HepG2 (cell line): Measurements from ENCODE around the gene PIGO. TPM values are rescaled to one million over a fixed set of nuclear protein-coding genes. Genes with fewer than 3 reads are reported as not detected.

ENCODE experiments used
- DBP ChIP-seq: sonication (generic); formaldehyde crosslinking; IDR thresholded peaks from 2 replicates; pipeline ENCODE4 v1.4.0; 2020; ENCODE audit warnings: missing genetic modification reagents; ENCODE audit errors: not compliant biosample characterization
- DMAP1 ChIP-seq: IDR thresholded peaks from 2 replicates; pipeline ENCODE4 v1.6.1; 2016
- EHMT2 ChIP-seq: fragments of 200-600 bp; sonication (generic); IDR thresholded peaks from 2 replicates; pipeline ENCODE4 v1.7.0; 2017; ENCODE audit warnings: antibody characterized with exemption, low read depth, low read length, borderline replicate concordance
- GATA4 ChIP-seq: sonication (generic); IDR thresholded peaks from 2 replicates; pipeline ENCODE4 v1.6.1; 2016; ENCODE audit warnings: antibody characterized with exemption, low read depth, borderline replicate concordance
- GATAD2A ChIP-seq: IDR thresholded peaks from 2 replicates; pipeline ENCODE4 v1.6.1; 2016
- KLF11 ChIP-seq: IDR thresholded peaks from 2 replicates; pipeline ENCODE4 v1.6.1; 2016; ENCODE audit warnings: missing compliant biosample characterization
- MXD3 ChIP-seq: IDR thresholded peaks from 2 replicates; pipeline ENCODE4 v1.6.1; 2016; ENCODE audit warnings: mild to moderate bottlenecking, missing biosample characterization, missing genetic modification reagents
- PHB2 ChIP-seq: fragments of 450-650 bp; IDR thresholded peaks from 2 replicates; pipeline ENCODE4 v1.6.1; 2018; ENCODE audit not compliant: partially characterized antibody
- PLSCR1 ChIP-seq: sonication (generic); formaldehyde crosslinking; IDR thresholded peaks from 2 replicates; pipeline ENCODE4 v1.5.0; 2020; ENCODE audit warnings: missing genetic modification reagents, mild to moderate bottlenecking, borderline replicate concordance
- RERE ChIP-seq: IDR thresholded peaks from 2 replicates; pipeline ENCODE4 v1.6.1; 2016; ENCODE audit warnings: low read depth, missing genetic modification reagents, missing compliant biosample characterization
- RNF2 ChIP-seq: fragments of 450-650 bp; conservative IDR thresholded peaks from 2 replicates; pipeline ENCODE4 v1.6.1; 2016; ENCODE audit warnings: low read depth
- SRY ChIP-seq: sonication (generic); formaldehyde crosslinking; IDR thresholded peaks from 2 replicates; pipeline ENCODE4 v1.8.0; 2022; ENCODE audit warnings: mild to moderate bottlenecking, missing genetic modification reagents
- SSRP1 ChIP-seq: IDR thresholded peaks from 2 replicates; pipeline ENCODE4 v1.6.1; 2016; ENCODE audit warnings: control low read depth
- STAT6 ChIP-seq: sonication (generic); formaldehyde crosslinking; IDR thresholded peaks from 2 replicates; pipeline ENCODE4 v1.4.0; 2020; ENCODE audit warnings: missing genetic modification reagents, mild to moderate bottlenecking, borderline replicate concordance
- ZBTB42 ChIP-seq: sonication (generic); formaldehyde crosslinking; IDR thresholded peaks from 2 replicates; pipeline ENCODE4 v1.5.0; 2020; ENCODE audit warnings: mild to moderate bottlenecking, missing genetic modification reagents
- ZFAT ChIP-seq: sonication (generic); formaldehyde crosslinking; conservative IDR thresholded peaks from 2 replicates; pipeline ENCODE4 v1.8.1; 2023; ENCODE audit warnings: missing genetic modification reagents, inconsistent platforms
- ZMYM3 ChIP-seq: sonication (generic); formaldehyde crosslinking; IDR thresholded peaks from 2 replicates; pipeline ENCODE4 v1.5.1; 2020; ENCODE audit warnings: mild to moderate bottlenecking, missing genetic modification reagents
- ZNF496 ChIP-seq: sonication (generic); formaldehyde crosslinking; IDR thresholded peaks from 2 replicates; pipeline ENCODE4 v1.8.1; 2023; ENCODE audit warnings: mild to moderate bottlenecking, moderate library complexity, missing genetic modification reagents; ENCODE audit not compliant: insufficient replicate concordance
- ZNF569 ChIP-seq: sonication (generic); formaldehyde crosslinking; IDR thresholded peaks from 2 replicates; pipeline ENCODE4 v1.5.0; 2020; ENCODE audit warnings: mild to moderate bottlenecking, missing genetic modification reagents, moderate library complexity, borderline replicate concordance
- ZNF879 ChIP-seq: sonication (generic); formaldehyde crosslinking; IDR thresholded peaks from 2 replicates; pipeline ENCODE4 v1.8.1; 2023; ENCODE audit warnings: missing genetic modification reagents
- polyA plus RNA-seq, 8 experiments: library from polyadenylated mRNA; depleted of rRNA in 3 of 8; stranded (reverse) in 7 of 8; unstranded in 1 of 8; fragments of >200 nt; fragmentation: Illumina TruSeq in 4 of 8; extraction: Trizol in 4 of 8; gene quantifications; 2 replicates each; pipeline versions ENCODE4 v1.2.1 to v1.2.3, GENCODE V29; 2011 to 2016; ENCODE audit warnings: low read depth in 4 of 8, missing spikeins in 1 of 8, mixed read lengths in 1 of 8; ENCODE audit not compliant: insufficient read depth in 1 of 8
- total RNA-seq, 5 experiments: library from RNA; depleted of rRNA; stranded (reverse); fragments of >200 nt; fragmentation: Illumina TruSeq; extraction: Trizol; gene quantifications; 2 replicates each; pipeline ENCODE4 v1.2.3, GENCODE V29; 2016; ENCODE audit warnings: low read depth in 1 of 5

The PIGO gene
- total and polyA plus RNA-seq, 2 of the 13 experiments (the other 11 are each of a cell fraction or from before 2014, with no cell fraction given): 20.5 to 26.2 TPM

GRCh38 chr9:35096035-35096849 lies at the start of gene PIGO (continued):
- TF ChIP-seq RERE (no peak; the same call in none of the 2 replicates), PHB2 (no peak), SRY (CRISPR knock-in tag) (peak; percentile 90), ZFAT (CRISPR knock-in tag) (no peak), ZNF496 (CRISPR knock-in tag) (no peak), PLSCR1 (CRISPR knock-in tag) (no peak; the same call in 1 of the 2 replicates), DMAP1 (peak; percentile 99), GATA4 (peak; percentile 48; the same call in 1 of the 2 replicates), DBP (no peak), ZNF879 (no peak), RNF2 (no peak; the same call in 1 of the 2 replicates), EHMT2 (no peak), GATAD2A (CRISPR knock-in tag) (peak; percentile 52; the same call in 1 of the 2 replicates), MXD3 (CRISPR knock-in tag) (peak; percentile 91), ZNF569 (CRISPR knock-in tag) (no peak), ZBTB42 (no peak), SSRP1 (CRISPR knock-in tag) (0 out of 2 replicates have a peak, but pooled peaks have one; percentile 41), STAT6 (CRISPR knock-in tag) (peak; percentile 50; the same call in 1 of the 2 replicates), ZMYM3 (CRISPR knock-in tag) (no peak), KLF11 (CRISPR knock-in tag) (peak; percentile 77)
